ENCODE data around the gene NUCKS1.

Gene NUCKS1

GRCh38 chr1:205666372-205667166 is 83.4 kb downstream of the NUCKS1 start:
- no CpG with 5 or more reads among the region's 6 CpGs for WGBS, 2 donors (ENCODE audit: extremely low coverage in 2 of 2, insufficient read length in 2 of 2, insufficient replicate concordance in 1 of 2)
- Histone ChIP-seq H3K4me1 (ENCODE audit: control insufficient read depth in 2 of 2, insufficient read depth in 1 of 2, low read depth in 1 of 2, low read length in 2 of 2) (peaks cover 40 to 49% of the 10 kb centered on the region in 2 donors), H3K27me3 (ENCODE audit: control insufficient read depth in 3 of 3, insufficient read depth in 3 of 3, low read depth in 1 of 3, low read length in 3 of 3) (peaks cover 0 to 1% (median 0%) of the 10 kb centered on the region in 3 experiments), H2BK15ac (ENCODE audit: low read length) (peak overlapping the region; percentile 38), H3K18ac (ENCODE audit: low read length) (peak overlapping the region; percentile 24), H3K23ac (ENCODE audit: low read depth, low read length, poor library complexity) (no peak overlapping the region), H4K8ac (ENCODE audit: low read depth, low read length) (no peak overlapping the region), H2BK5ac (ENCODE audit: low read length) (no peak overlapping the region), H3K9ac (ENCODE audit: low read depth, low read length, poor library complexity) (no peak overlapping the region), H3K27ac (replicated peaks; ENCODE audit: low read length) (no peak overlapping the region), H2BK120ac (ENCODE audit: low read depth, low read length) (no peak overlapping the region), H3K4me2 (ENCODE audit: insufficient read depth, low read length, poor library complexity, severe bottlenecking) (no peak overlapping the region), H4K91ac (ENCODE audit: low read depth, low read length, poor library complexity) (no peak overlapping the region), H3K14ac (ENCODE audit: low read length) (no peak overlapping the region), H2AFZ (ENCODE audit: low read length) (no peak overlapping the region), H3K36me3 (replicated peaks in 1 of 2; ENCODE audit: control insufficient read depth in 2 of 2, insufficient read depth in 2 of 2, low read length in 2 of 2) (no peaks in the 10 kb centered on the region), H3K79me1 (ENCODE audit: low read depth, low read length) (peaks cover 4% of the 10 kb centered on the region), H2AK5ac (ENCODE audit: low read depth, low read length) (peak overlapping the region; percentile 87), H3K9me3 (replicated peaks in 1 of 2; ENCODE audit: control insufficient read depth in 2 of 2, insufficient read depth in 1 of 2, low read depth in 1 of 2, low read length in 2 of 2) (no peaks in the 10 kb centered on the region), H3K4ac (ENCODE audit: low read length) (no peak overlapping the region), H3K4me3 (ENCODE audit: low read length in 2 of 2) (no peak overlapping the region), H2BK12ac (ENCODE audit: low read length) (no peak overlapping the region)
- no peak for DNase-seq (ENCODE audit: low spot score)

DNA sequence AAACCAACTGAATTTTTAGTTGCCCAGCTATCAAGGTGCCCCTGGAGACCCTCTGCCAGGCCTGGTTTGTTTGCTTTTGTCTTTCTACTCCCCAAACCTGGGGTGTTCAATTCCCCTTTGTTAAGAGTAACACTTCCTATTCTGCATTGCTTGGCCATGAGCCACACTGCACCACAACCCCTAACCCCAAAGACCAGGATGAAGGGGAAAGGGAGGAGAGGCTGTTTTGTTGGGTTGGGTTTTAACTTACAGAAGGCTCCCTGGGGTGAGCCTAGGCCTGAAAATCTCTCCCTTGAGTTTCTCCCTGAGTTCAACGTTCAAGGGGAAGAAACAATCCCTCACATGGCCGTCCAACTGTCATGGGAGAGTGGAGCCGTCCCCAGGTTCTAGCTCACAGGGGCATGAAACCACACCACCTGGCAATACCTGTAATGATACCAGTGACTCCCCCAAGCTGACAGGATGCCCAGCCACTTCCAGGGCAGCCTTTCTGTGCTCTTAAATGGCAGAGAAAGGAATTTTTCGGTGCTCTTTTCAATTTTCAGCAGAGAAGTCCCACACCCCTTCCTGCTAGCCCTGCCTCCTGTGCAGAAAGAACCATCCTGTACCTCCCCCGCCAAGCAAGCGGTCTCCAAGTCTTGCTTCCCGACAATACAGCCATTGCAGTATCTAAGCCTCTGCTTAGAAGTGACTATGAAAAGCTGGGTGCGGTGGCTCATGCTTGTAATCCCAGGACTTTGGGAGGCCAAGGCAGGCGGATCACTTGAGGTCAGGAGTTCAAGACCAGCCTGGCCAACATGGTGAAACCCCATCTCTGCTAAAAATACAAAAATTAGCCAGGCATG is 84.6 kb downstream of the NUCKS1 start:
- peaks cover 4% of the 10 kb centered on the region for H3K79me1 ChIP-seq (ENCODE audit: low read depth, low read length)
- H3K4ac ChIP-seq (ENCODE audit: low read length): no peak overlapping the region

DNA sequence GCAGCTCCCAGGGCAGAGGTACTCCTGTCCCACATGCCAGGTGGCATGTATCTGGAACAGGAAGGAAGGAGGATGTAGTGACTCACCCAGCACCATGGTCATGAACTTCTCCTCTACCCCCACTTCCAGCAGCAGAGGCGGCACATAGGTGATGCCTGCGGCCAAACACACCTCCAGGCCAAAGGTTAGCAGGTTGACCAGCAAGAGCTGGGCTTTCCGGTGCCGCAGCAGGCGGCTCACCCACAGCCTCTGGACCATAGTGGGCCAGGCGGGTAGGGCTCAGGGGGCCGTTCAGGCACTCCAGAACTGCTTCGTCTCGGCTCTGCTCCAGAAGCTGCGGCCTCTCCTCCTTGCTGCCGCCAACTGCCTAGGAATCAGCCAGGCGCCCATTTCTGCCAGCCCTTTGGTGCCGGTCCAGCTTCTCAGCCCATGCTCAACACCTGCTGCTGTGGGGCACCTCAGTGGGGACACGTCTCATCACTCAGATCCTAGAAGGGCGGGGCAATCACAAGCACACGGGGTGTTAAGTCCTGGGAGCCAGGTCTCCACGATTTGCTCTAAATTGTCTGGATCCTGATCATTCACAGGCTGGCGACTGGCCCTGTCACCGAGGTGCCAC is 85.5 kb downstream of the NUCKS1 start:
- H4K8ac ChIP-seq (ENCODE audit: low read depth, low read length): no peak overlapping the region
- no peak overlapping the region for H3K23ac ChIP-seq (ENCODE audit: low read depth, low read length, poor library complexity)
- H4K91ac ChIP-seq (ENCODE audit: low read depth, low read length, poor library complexity): no peak overlapping the region
- H2AFZ ChIP-seq (ENCODE audit: low read length): no peak overlapping the region
- H2BK5ac ChIP-seq (ENCODE audit: low read length): no peak overlapping the region
- H3K4me1 ChIP-seq (ENCODE audit: control insufficient read depth in 2 of 2, insufficient read depth in 1 of 2, low read depth in 1 of 2, low read length in 2 of 2): peaks cover 26 to 37% of the 10 kb centered on the region in 2 donors
- no peak overlapping the region for H2BK15ac ChIP-seq (ENCODE audit: low read length)
- H3K27me3 ChIP-seq (ENCODE audit: control insufficient read depth in 3 of 3, insufficient read depth in 3 of 3, low read depth in 1 of 3, low read length in 3 of 3): peaks cover 0 to 1% (median 0%) of the 10 kb centered on the region in 3 experiments
- no CpG with 5 or more reads among the region's 19 CpGs for WGBS, 2 donors (ENCODE audit: extremely low coverage in 2 of 2, insufficient read length in 2 of 2, insufficient replicate concordance in 1 of 2)
- H3K18ac ChIP-seq (ENCODE audit: low read length): peak overlapping the region; percentile 33
- no peak overlapping the region for H3K14ac ChIP-seq (ENCODE audit: low read length)
- H3K36me3 ChIP-seq (replicated peaks in 1 of 2; ENCODE audit: control insufficient read depth in 2 of 2, insufficient read depth in 2 of 2, low read length in 2 of 2): no peaks in the 10 kb centered on the region
- H2BK120ac ChIP-seq (ENCODE audit: low read depth, low read length): no peak overlapping the region
- peaks cover 4% of the 10 kb centered on the region for H3K79me1 ChIP-seq (ENCODE audit: low read depth, low read length)
- H3K9me3 ChIP-seq (replicated peaks in 1 of 2; ENCODE audit: control insufficient read depth in 2 of 2, insufficient read depth in 1 of 2, low read depth in 1 of 2, low read length in 2 of 2): no peaks in the 10 kb centered on the region
- no peak overlapping the region for H3K4ac ChIP-seq (ENCODE audit: low read length)
- H2AK5ac ChIP-seq (ENCODE audit: low read depth, low read length): no peak overlapping the region
- no peak overlapping the region for H3K4me2 ChIP-seq (ENCODE audit: insufficient read depth, low read length, poor library complexity, severe bottlenecking)
- no peak overlapping the region for H2BK12ac ChIP-seq (ENCODE audit: low read length)
- no peak overlapping the region for H3K4me3 ChIP-seq (ENCODE audit: low read length in 2 of 2)
- DNase-seq (ENCODE audit: low spot score): no peak
- H3K9ac ChIP-seq (ENCODE audit: low read depth, low read length, poor library complexity): no peak overlapping the region
- H3K27ac ChIP-seq (replicated peaks; ENCODE audit: low read length): no peak overlapping the region

More for the DNA sequence above, 84.6 kb downstream of the NUCKS1 start:
- Histone ChIP-seq H2BK15ac (ENCODE audit: low read length) (no peak overlapping the region), H4K8ac (ENCODE audit: low read depth, low read length) (no peak overlapping the region), H2AFZ (ENCODE audit: low read length) (no peak overlapping the region), H3K4me3 (ENCODE audit: low read length in 2 of 2) (no peak overlapping the region), H3K27ac (replicated peaks; ENCODE audit: low read length) (no peak overlapping the region), H3K4me2 (ENCODE audit: insufficient read depth, low read length, poor library complexity, severe bottlenecking) (no peak overlapping the region), H2BK12ac (ENCODE audit: low read length) (no peak overlapping the region), H2AK5ac (ENCODE audit: low read depth, low read length) (peak overlapping the region; percentile 41), H3K14ac (ENCODE audit: low read length) (no peak overlapping the region), H2BK120ac (ENCODE audit: low read depth, low read length) (no peak overlapping the region), H2BK5ac (ENCODE audit: low read length) (no peak overlapping the region), H3K27me3 (ENCODE audit: control insufficient read depth in 3 of 3, insufficient read depth in 3 of 3, low read depth in 1 of 3, low read length in 3 of 3) (peaks cover 0 to 1% (median 0%) of the 10 kb centered on the region in 3 experiments), H3K18ac (ENCODE audit: low read length) (no peak overlapping the region), H3K36me3 (replicated peaks in 1 of 2; ENCODE audit: control insufficient read depth in 2 of 2, insufficient read depth in 2 of 2, low read length in 2 of 2) (no peaks in the 10 kb centered on the region), H3K4me1 (ENCODE audit: control insufficient read depth in 2 of 2, insufficient read depth in 1 of 2, low read depth in 1 of 2, low read length in 2 of 2) (peaks cover 35 to 45% of the 10 kb centered on the region in 2 donors), H4K91ac (ENCODE audit: low read depth, low read length, poor library complexity) (no peak overlapping the region), H3K23ac (ENCODE audit: low read depth, low read length, poor library complexity) (no peak overlapping the region), H3K9me3 (replicated peaks in 1 of 2; ENCODE audit: control insufficient read depth in 2 of 2, insufficient read depth in 1 of 2, low read depth in 1 of 2, low read length in 2 of 2) (no peaks in the 10 kb centered on the region), H3K9ac (ENCODE audit: low read depth, low read length, poor library complexity) (no peak overlapping the region)
- WGBS, 2 donors (ENCODE audit: extremely low coverage in 2 of 2, insufficient read length in 2 of 2, insufficient replicate concordance in 1 of 2): no CpG with 5 or more reads among the region's 9 CpGs
- no peak for DNase-seq (ENCODE audit: low spot score)
